Stomach (tissue), 4 donors: ENCODE data around the gene TLE3.

ENCODE experiments used
- EP300 ChIP-seq: sonication (generic); formaldehyde crosslinking; IDR thresholded peaks from one replicate; pipeline ENCODE4 v1.6.1; 2017; ENCODE audit warnings: antibody characterized with exemption
- POLR2A ChIP-seq, 4 donors: fragments of 450-650 bp; IDR thresholded peaks; one replicate each; pipeline ENCODE4 v1.6.1; 2016; ENCODE audit warnings: antibody characterized with exemption in 4 of 4, control low read depth in 2 of 4, mild to moderate bottlenecking in 1 of 4, moderate library complexity in 1 of 4
- POLR2AphosphoS5 ChIP-seq, 3 donors: sonication (generic); formaldehyde crosslinking; IDR thresholded peaks; one replicate each; pipeline ENCODE4 v1.6.1; 2016; ENCODE audit warnings: antibody characterized with exemption in 3 of 3
- TF ChIP-seq, protein P1 (sequence below), 7 experiments: fragments of 450-650 bp in 4 of 7; fragments of 200-600 bp in 3 of 7; sonication (generic) in 3 of 7; IDR thresholded peaks; one replicate each; pipeline ENCODE4 v1.5.1; 2016 to 2019; ENCODE audit warnings: antibody characterized with exemption in 7 of 7, control low read depth in 2 of 7, mild to moderate bottlenecking in 1 of 7

DNA sequence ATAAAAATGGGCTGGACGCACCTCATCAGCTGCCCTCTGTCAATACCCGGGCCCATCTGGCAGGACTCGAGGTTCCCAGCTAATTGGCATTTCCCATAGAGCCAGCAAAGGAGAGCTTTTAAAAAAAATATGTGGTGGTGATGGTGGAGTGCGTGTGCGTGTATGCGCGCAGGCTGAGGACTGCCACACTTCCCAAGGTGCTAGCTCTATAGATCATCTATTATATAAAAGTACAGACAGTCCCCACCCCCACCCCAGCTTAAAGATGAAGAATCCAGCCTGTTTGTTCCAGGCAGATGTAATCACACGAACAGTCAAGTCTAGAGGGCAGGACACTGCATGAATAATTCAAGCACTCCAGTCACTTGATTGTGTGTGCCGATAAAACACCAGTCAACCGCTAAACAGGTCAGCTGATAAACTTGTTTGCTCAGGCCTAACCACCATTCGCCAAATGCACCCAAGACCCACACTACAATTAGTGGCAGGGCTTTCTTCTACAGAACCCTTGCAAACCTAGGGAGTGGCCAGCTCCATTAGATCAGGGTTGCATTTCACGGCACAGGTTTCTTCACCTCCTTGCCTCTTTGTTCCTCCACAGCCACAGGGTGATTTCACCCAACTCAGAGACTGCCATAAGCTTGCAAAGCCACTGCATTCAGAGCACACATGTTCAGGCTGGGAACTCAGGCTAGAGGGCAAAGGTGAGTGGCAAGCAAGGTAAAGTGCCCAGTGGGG lies 5.8 kb downstream of the TLE3 start:
- TF ChIP-seq, protein P1, sequence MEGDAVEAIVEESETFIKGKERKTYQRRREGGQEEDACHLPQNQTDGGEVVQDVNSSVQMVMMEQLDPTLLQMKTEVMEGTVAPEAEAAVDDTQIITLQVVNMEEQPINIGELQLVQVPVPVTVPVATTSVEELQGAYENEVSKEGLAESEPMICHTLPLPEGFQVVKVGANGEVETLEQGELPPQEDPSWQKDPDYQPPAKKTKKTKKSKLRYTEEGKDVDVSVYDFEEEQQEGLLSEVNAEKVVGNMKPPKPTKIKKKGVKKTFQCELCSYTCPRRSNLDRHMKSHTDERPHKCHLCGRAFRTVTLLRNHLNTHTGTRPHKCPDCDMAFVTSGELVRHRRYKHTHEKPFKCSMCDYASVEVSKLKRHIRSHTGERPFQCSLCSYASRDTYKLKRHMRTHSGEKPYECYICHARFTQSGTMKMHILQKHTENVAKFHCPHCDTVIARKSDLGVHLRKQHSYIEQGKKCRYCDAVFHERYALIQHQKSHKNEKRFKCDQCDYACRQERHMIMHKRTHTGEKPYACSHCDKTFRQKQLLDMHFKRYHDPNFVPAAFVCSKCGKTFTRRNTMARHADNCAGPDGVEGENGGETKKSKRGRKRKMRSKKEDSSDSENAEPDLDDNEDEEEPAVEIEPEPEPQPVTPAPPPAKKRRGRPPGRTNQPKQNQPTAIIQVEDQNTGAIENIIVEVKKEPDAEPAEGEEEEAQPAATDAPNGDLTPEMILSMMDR (IDR thresholded peaks at IDR 0.05) = no peak
- no peak for TF ChIP-seq POLR2A (IDR thresholded peaks at IDR 0.05)
- TF ChIP-seq EP300 = no peak
- peak in 2 of 3 donors; percentile 71 to 87 for TF ChIP-seq POLR2AphosphoS5 (IDR thresholded peaks at IDR 0.05)
